Stimulated activated CD8-positive, alpha-beta memory T cell treated with anti-CD3 and anti-CD28 coated beads, Interleukin-15, amount 100 ng/mL, for 4 hours (primary cell): Measurements from ENCODE around the gene PIGL.

Source experiments
- DNase-seq, 2 donors: peaks; one replicate each; pipeline ENCODE4 v3.0.0-alpha.2; 2020; ENCODE audit warnings: low read depth in 2 of 2

The PIGL gene

DNA sequence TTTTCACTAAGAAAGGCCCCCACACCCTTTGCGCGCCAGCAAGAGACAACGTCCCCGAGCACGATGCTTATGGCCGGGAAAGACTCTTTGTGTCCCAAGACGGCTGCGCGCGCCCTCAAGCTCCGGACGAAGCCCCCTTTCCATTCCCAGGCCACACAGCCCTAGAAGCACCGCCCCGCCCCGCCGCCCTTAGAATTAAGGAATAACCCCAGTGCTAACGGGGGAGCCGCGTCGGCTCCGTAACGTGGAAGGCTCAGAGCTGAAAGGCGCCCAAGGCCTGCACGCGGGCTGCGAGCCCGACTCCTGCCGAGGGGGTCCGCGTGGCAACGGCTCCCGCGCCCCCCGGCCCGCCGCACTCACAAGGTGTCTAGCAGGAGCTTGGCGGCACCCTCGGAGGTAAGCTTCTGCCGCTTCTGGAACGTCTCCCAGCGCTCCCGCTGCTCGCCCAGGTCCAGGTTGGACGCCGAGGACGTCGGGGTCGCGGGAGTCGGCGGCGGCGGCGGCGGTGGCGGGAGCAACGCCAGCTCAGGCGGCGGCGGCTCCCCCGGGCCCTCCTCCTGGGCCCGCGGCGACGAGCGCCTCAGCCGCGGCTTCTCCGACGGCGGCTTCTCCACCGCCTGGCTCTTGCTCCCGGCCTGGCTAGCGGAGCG, 135.8 kb downstream of the PIGL start:
- DNase-seq, result peak; percentile 3 to 22

DNA sequence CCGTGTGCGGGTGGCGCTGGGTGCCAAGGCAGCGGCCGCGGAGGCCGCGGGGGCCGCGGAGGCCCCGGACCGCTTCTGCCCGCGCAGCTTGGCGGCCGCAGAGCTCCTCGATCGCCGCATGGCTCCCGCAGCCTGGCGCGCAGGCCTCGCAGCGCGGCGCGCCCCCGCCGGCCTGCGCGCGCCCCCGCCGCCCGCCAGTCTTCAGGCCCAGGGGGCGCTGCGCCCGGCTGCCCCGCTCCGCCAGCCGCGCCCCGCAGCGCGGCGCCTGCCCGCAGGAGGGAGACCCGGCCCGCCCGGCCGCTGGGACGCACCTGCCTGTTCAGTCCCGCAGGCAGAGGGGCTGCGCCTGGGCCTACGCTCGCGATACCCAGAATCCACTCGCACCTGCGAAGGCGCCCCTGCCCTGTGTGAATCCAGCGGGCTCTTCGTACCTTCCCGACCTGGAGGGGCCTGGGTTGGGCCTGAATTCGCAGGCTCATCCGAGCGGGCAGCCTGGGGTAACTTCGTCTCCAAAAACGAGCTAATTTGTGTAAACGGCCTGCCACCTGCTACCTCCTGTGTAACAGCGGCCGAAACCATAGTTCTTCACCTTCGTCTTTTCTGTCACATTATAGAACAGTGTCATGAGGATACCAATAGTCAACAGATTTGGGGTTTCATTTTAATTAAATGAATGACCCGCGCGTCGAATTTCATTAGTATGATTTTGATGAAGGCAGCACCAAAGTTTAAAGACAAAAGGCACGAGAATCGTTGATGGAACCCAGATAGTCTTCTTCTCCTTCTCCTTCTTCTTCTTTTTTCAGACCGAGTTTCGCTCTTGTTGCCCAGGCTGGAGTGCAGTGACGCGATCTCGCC, 136.5 kb downstream of the PIGL start, which contains the start of gene CENPV:
Gene CENPV, minus strand, starts transcription at position 153 of the 858 bp plus-strand sequence. Its CDS starts 33 bp downstream, at position 120.
- peak; percentile 22 to 59 for DNase-seq

DNA sequence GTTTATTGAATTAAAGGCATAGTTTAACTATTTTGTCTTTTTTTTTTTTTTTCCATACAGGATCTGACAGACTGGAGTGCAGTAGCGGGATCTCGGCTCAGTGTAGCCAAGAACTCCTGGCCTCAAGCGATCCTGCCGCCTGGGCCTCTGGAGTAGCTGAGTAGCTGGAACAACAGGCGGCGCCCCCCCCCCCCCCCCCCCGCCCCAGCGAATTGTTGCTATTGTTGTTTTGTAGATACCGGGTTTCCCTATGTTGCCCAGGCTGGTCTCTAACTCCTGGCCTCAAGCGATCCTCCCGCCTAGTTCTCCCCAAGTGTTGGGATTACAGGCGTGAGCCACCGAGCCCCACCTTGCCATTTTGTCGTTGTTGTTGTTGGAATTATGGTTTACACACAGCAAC, 137.6 kb downstream of the PIGL start:
- DNase-seq, result no peak

DNA sequence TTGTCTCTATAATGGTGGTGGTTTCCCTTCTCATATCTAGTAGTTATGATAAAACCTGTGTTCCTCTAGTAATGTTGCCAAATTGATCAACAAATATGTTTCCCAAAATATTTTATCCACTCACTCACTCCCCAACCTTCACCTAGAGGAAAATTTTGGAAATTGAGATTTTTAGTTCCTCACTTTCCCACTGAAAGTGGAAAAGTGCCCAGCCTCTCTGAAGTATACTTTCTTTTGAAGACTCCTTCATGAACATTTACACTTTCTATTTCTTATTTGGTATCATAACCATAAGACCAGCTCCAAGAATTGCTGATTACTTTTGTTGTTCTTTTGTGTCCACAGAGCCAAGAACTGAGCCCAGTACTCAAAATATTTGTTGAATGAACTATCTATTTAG, 141.4 kb downstream of the PIGL start:
- no peak for DNase-seq

DNA sequence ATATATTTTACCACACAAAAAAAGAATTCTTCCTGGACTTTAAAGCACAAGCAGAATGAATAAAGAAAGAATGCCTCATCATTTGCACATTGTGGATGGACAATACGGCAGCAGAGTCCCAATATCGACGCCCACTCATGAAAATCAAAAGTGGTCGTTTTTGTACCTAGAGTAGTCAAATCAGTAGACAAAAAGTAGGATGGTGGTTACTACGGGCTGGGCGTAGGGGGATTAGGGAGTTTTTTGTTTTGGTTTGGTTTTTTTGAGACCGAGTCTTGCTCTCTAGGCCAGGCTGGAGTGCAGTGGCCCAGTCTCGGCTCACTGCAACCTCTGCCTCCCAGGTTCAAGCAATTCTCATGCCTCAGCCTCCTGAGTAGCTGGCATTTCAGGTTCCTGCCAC, 144.9 kb downstream of the PIGL start:
- no peak for DNase-seq

DNA sequence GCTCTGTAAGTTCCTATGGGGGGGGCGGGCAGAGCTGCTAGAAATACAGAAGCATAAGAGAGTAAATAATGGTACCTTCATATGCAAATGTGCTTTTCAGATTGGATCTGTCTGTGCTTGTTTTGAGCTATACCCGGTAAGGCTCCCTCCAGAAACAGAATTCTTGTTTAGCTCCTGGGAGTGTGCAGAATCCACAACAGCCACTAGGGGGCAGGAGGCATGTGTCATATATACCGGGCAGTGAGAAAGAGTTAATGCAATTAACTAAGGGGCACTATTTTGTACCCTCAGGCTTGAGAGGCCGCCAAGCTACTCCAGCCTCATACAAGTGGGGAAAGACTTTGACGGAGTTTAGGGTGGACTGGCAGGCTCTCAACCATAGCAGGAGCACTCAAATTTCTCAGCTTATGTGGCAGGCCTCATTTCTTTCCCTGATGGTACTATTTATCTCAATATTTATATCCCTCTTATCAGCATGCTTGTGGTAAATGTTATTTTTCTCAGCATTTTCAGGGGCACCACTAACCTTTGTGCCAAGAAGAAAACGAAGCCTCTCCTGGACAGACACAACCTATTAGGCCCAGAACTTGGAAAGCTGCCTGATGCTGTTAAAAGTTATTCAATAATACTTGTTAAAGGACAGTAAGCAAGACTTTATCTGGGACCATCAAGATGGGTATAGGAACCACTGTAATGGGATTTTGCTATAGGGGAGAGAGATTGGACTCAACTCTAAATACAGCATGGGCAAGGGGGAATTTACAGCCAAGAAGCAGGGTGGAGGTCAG, 146.9 kb downstream of the PIGL start:
- peak; percentile 28 to 62 for DNase-seq

DNA sequence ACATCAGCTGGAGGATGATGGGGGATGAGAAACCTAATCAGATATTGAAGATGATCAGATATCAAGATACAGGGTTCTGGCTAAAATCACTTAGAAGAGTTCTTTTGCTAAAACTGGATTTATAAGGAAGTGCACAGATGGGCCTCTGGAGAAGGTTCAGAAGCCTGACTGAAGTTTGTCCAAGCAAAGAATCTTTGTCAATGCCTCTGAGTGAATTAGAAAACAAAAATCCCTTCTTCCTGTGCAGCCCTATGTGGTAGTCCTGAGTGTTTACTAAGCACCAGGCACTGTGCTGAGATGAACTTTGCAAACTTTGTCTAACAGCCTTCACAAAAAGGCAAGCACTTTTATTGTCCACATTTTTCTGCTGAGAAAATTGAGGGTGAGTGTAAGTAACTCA, 147.6 kb downstream of the PIGL start:
- DNase-seq, result no peak

DNA sequence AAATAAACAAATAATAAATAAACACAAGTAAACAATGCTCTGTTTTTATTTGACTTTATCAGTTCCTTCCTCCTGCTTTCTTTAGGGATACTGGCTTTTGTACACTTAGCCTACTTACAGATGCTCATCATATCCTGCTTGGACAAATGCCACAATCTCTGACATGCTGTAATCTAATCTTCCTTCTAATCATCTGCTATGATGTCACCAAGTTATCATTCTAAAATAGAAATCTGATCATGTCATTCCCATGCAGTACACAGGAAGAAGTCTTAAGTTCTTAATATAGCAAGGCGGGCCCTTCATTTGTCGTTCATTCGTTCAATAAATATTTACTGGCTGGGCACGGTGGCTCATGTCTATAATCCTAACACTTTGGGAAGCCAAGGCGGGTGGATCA, 154.7 kb downstream of the PIGL start:
- no peak for DNase-seq

DNA sequence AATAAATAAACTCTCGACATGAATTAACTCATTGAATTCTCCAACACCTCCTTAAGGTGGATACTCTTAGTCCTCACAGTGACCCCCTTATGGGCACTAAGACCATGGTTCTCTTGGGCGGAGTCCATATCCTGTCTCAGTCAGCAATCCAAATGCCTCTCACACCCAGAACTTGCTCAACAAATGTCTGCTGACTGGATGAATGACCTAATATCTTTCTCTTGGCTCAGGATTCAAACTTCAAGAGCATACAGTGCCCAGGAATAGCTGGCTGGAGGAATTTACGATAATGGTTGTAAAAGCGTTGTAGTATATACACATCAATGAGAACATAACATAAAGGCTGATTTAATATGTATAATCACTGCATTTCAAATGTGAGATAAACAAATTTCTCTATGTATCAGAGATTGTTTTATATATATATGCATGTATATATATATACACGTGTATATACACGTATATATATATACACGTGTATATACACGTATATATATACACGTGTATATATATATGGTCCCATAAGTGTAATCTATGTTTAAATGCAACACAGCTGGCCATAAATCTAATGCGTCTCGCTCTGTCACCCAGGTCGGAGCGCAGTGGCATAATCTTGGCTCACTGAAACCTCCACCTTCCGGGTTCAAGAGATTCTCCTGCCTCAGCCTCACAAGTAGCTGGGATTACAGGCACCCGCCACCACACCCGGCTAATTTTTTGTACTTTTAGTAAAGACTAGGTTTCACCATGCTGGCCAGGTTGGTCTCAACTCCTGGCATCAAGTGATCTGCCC, 157.3 kb downstream of the PIGL start:
- no peak for DNase-seq
